GM18909 (cell line): ENCODE measurements around the gene CTH.
A peak's percentile ranks its signal among the peaks of the same experiment; 100 is the strongest.
"Not testable (repeated sequence)": the region's sequence is repeated elsewhere in the genome, so short reads cannot be mapped to it uniquely, and the experiment has no call there.

Experiments used
- ATAC-seq: cut with Tn5 transposase; IDR thresholded peaks from one replicate; pipeline ENCODE4 v1.9.1; 2021; ENCODE audit warnings: mild to moderate bottlenecking; ENCODE audit not compliant: unreplicated experiment, poor library complexity

Gene CTH

DNA sequence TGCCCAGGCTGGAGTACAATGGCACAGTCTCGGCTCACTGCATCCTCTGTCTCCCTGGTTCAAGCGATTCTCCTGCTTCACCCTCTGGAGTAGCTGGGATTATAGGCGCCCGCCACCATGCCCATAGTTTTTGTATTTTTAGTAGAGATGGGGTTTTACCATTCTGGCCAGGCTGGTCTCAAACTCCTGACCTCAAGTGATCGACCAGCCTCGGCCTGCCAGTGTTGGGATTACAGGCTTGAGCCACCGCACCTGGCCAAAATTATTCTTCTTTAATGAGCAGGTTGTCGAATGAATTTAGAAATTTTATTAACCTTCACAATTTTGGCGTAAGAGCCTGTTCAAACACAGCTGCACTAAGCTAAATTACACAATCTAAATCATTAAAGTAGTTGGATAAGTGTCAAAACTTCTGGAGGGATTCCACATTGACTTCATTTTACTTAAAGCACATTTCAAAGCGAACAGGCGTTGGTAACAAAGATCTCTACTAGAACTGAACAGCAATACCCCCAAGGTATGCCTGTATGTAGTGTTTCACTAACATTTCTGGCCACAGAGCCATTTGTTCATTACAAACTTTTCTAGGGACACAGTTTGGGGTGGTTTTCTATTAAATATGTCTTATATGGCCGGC, 5.2 kb upstream of the CTH start:
- ATAC-seq = no peak

GRCh38 chr1:70409136-70409535, 1.9 kb upstream of the CTH start:
- ATAC-seq = no peak

GRCh38 chr1:70411360-70411844, 334 bp downstream of the CTH start:
- ATAC-seq = peak; percentile 2

DNA sequence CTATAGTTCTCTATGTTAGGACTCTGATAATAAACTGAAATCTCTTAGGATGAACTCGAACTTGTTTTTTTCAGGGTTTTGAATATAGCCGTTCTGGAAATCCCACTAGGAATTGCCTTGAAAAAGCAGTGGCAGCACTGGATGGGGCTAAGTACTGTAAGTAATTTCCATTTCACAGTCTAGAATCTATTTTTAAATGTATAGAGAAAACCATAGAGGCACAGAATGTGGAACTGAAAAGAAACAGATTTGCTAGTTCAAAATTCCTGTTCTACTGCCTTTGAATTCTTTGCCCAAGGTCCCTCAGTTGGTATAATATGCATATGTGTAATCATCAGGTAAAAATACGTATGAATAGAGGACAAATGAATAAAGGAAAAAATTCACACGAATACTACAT, 4.8 kb downstream of the CTH start:
- peak; percentile 15 for ATAC-seq

GRCh38 chr1:70418973-70419734, 8.1 kb downstream of the CTH start:
- ATAC-seq = not testable (repeated sequence)

DNA sequence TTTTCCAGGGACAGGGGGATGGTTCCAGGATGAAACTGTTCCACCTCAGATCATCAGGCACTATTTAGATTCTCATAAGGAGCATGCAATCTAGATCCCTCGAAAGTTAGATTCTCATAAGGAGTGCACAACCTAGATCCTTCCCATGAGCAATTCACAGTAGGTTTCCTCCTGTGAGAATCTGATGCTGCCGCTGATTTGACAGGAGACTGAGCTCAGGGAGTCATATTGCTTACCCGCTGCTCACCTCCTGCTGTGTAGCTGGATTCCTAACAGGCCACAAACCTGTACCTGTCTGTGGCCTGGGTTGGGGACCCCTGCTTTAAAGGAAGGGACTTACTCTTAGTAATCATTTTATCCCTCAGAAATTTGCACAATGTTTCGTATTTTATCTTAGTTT, 9.3 kb downstream of the CTH start:
- no peak for ATAC-seq

DNA sequence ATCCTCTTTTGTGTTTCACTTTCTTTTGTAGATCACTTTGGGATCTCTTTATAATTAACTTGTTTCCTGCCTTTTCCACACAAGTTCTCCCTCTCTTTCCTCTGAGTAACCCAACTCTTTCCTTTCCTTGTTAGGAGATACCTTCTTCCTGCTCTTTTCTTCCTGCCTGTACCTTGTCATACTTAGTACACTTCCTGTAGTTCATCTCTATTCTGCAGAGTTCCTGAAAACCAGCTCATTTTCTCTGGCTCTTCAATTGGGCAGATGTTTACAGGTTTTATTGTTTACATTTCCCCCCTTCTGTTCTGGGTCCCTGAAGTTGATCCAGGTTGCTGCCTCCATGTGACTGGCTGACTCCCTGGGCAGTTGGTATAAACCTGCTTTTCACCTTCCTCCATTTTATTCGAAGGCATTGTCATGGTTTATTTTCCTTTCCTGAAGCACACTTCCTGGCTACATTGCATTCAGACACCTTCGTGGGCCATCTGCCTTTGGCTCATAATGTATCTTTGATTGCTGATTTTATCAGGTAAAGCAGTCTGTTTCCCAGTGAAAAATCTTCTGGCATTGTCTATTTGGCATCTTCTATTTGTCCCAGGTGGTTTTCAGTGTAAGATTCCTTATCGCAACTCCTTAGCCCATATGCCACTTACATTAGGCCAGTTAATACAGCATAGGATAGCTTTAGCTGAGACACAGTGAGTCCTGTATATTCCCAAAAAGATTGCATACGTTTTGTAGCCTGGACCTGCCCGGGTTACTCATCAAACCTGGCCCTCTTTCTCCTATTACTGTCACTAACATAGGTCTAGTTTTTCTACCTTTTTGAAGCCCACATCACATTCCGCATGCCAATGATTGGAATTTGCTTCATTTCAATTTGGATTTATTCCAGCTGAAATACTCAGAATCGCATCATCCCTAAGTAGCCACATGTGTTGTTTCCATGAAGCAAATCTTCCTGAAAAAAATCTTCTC, 15.4 kb downstream of the CTH start:
- ATAC-seq = no peak

- no peak for ATAC-seq
Measured at GRCh38 chr1:70427976-70428375, 16.9 kb downstream of the CTH start.

- no peak for ATAC-seq
Measured at GRCh38 chr1:70429219-70429618, 18.2 kb downstream of the CTH start.

GRCh38 chr1:70429757-70430156, 18.7 kb downstream of the CTH start:
- no peak for ATAC-seq

GRCh38 chr1:70431317-70431716, 20.2 kb downstream of the CTH start:
- no peak for ATAC-seq

GRCh38 chr1:70431874-70432273, 20.8 kb downstream of the CTH start:
- ATAC-seq = no peak

- ATAC-seq = no peak
Measured at GRCh38 chr1:70434253-70434859, 23.3 kb downstream of the CTH start.

- ATAC-seq = no peak
Measured at GRCh38 chr1:70436622-70437251, 25.7 kb downstream of the CTH start.

DNA sequence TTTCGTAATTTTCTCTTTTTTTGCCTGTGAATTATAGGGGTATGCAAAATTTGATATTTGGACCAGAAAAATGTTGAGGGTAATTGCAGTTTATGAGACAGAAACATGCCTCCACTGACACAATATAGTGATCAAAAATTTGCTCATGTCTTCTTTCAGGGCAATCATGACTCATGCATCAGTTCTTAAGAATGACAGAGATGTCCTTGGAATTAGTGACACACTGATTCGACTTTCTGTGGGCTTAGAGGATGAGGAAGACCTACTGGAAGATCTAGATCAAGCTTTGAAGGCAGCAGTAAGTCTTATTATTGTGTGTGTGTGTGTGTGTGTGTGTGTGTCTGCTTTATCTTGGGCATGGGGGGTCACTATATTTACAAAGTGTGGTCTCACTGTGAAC, 27.5 kb downstream of the CTH start:
- ATAC-seq = no peak

- ATAC-seq = no peak
Measured at GRCh38 chr1:70440642-70441391, 29.7 kb downstream of the CTH start.

GRCh38 chr1:70441392-70442035, 30.4 kb downstream of the CTH start:
- no peak for ATAC-seq

DNA sequence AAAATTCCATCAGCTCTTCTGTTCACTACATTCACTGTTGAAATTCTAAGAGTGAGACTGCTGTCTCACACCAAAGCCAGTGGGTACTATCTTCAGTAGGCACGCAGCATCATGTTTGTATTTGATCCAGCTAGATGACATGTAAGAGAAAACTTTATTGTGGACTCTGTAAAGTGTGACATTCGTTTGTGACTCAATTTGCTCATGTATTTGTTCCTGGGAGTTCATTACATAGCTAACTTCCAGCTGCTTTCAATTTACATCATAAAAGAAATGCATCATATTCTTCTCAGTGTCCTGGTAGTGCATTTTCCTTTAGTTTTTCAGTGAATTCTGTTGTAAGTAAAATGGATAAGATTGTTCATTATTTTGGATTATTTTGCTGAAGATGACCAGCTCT, 31.4 kb downstream of the CTH start:
- ATAC-seq = no peak

- ATAC-seq = no peak
Measured at GRCh38 chr1:70443739-70444138, 32.7 kb downstream of the CTH start.
